HG02840 (cell line): Measurements from ENCODE around the gene CD55.

Experiments
- ATAC-seq: cut with Tn5 transposase; IDR thresholded peaks from one replicate; pipeline ENCODE4 v1.9.1; 2021; ENCODE audit warnings: mild to moderate bottlenecking, moderate library complexity, moderate number of reproducible peaks; ENCODE audit not compliant: unreplicated experiment, low FRiP score

CD55 gene

DNA sequence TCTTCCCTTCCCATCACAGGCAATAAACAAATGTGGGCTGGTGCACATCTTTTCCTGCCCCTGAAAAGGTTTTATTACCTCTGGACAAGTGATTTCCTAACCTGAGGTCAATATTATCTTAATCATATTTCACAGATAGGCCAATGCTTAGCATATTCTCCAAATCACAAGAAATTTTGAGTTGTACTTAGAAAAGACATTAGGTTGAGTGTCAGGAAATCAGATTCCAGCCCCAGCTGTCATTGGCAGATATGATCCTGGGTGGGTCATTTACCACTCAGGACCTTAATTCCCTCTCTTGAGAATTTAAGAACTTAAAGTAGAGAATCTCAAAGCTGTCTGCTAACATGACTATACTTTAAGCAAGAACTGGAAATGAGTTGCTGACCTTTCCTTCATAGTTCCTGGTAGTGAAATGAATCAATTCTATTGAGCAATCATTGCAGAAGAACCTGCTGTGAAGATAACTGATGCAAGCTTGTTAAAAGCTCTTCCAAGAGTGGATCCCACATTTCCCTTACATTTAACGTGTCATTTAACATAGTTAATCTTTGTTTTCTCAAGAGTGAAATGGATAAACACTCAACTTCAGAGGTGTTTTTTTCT is 86.3 kb downstream of the CD55 start:
- ATAC-seq = no peak
